Trophoblast cell (in vitro differentiated cells and primary cell): Measurements from ENCODE around the gene PDCD2L.
A peak's percentile ranks its signal among the peaks of the same experiment; 100 is the strongest.
"Not testable (repeated sequence)": the region's sequence is repeated elsewhere in the genome, so short reads cannot be mapped to it uniquely, and the experiment has no call there.

Experiments used
- DNase-seq, 2 donors: peaks; one replicate each; pipeline ENCODE4 v3.0.0-alpha.2; 2016
- H2AFZ ChIP-seq: 2 replicates; pipeline ENCODE4 v1.6.1; 2013; ENCODE audit warnings: low read length, moderate library complexity, mild to moderate bottlenecking; ENCODE audit not compliant: insufficient read depth, poor library complexity
- H2AK5ac ChIP-seq: 2 replicates; pipeline ENCODE4 v1.6.1; 2013; ENCODE audit warnings: mild to moderate bottlenecking, low read length
- H2BK120ac ChIP-seq: 2 replicates; pipeline ENCODE4 v1.6.1; 2013; ENCODE audit warnings: low read length, mild to moderate bottlenecking, moderate library complexity; ENCODE audit not compliant: insufficient read depth, poor library complexity
- H2BK12ac ChIP-seq: 2 replicates; pipeline ENCODE4 v1.6.1; 2013; ENCODE audit warnings: mild to moderate bottlenecking, low read length, moderate library complexity
- H2BK5ac ChIP-seq: 2 replicates; pipeline ENCODE4 v1.6.1; 2013; ENCODE audit warnings: low read length, low read depth, moderate library complexity, mild to moderate bottlenecking; ENCODE audit not compliant: poor library complexity
- H3K14ac ChIP-seq: 2 replicates; pipeline ENCODE4 v1.6.1; 2013; ENCODE audit warnings: mild to moderate bottlenecking, low read length
- H3K18ac ChIP-seq: 2 replicates; pipeline ENCODE4 v1.6.1; 2013; ENCODE audit warnings: mild to moderate bottlenecking, low read length
- H3K23ac ChIP-seq: 2 replicates; pipeline ENCODE4 v1.6.1; 2013; ENCODE audit warnings: low read length
- H3K27ac ChIP-seq: 2 replicates; pipeline ENCODE4 v1.5.1; 2013; ENCODE audit warnings: low read depth, mild to moderate bottlenecking, inconsistent platforms, low read length, moderate library complexity
- H3K27me3 ChIP-seq: 2 replicates; pipeline ENCODE4 v1.6.1; 2013; ENCODE audit warnings: inconsistent platforms, mild to moderate bottlenecking, low read length, moderate library complexity; ENCODE audit not compliant: insufficient read depth
- H3K36me3 ChIP-seq, 2 experiments: 1 replicate in 1 of 2; 2 replicates in 1 of 2; pipeline ENCODE4 v1.6.1; 2013; ENCODE audit warnings: low read length in 2 of 2, mild to moderate bottlenecking in 2 of 2, moderate library complexity in 1 of 2; ENCODE audit not compliant: insufficient read depth in 2 of 2, control insufficient read depth in 1 of 2
- H3K4ac ChIP-seq: 2 replicates; pipeline ENCODE4 v1.6.1; 2013; ENCODE audit warnings: low read depth, mild to moderate bottlenecking, low read length, moderate library complexity
- H3K4me1 ChIP-seq, 2 experiments: 1 replicate in 1 of 2; 2 replicates in 1 of 2; pipeline ENCODE4 v1.6.1; 2013; ENCODE audit warnings: low read length in 2 of 2, mild to moderate bottlenecking in 2 of 2, moderate library complexity in 1 of 2; ENCODE audit not compliant: insufficient read depth in 2 of 2, control insufficient read depth in 1 of 2
- H3K4me2 ChIP-seq: 2 replicates; pipeline ENCODE4 v1.6.1; 2013; ENCODE audit warnings: inconsistent platforms, mild to moderate bottlenecking, low read length, moderate library complexity
- H3K4me3 ChIP-seq: 2 replicates; pipeline ENCODE4 v1.5.1; 2013; ENCODE audit warnings: mild to moderate bottlenecking, low read depth, low read length, inconsistent platforms
- H3K79me1 ChIP-seq: one replicate; pipeline ENCODE4 v1.6.1; 2013; ENCODE audit warnings: low read length
- H3K79me2 ChIP-seq: 2 replicates; pipeline ENCODE4 v1.6.1; 2013; ENCODE audit warnings: low read length, mild to moderate bottlenecking; ENCODE audit not compliant: control insufficient read depth, insufficient read depth, poor library complexity
- H3K9ac ChIP-seq: 2 replicates; pipeline ENCODE4 v1.6.1; 2013; ENCODE audit warnings: mild to moderate bottlenecking, low read length
- H3K9me3 ChIP-seq: 2 replicates; pipeline ENCODE4 v1.6.1; 2013; ENCODE audit warnings: low read depth, mild to moderate bottlenecking, control low read depth, inconsistent platforms, low read length; ENCODE audit not compliant: insufficient read depth
- H4K12ac ChIP-seq: 2 replicates; pipeline ENCODE4 v1.6.1; 2013; ENCODE audit warnings: low read depth, mild to moderate bottlenecking, low read length, moderate library complexity
- H4K8ac ChIP-seq: 2 replicates; pipeline ENCODE4 v1.6.1; 2013; ENCODE audit warnings: low read depth, mild to moderate bottlenecking, low read length, moderate library complexity
- H4K91ac ChIP-seq: one replicate; pipeline ENCODE4 v1.6.1; 2013; ENCODE audit warnings: low read depth, mild to moderate bottlenecking, low read length, moderate library complexity
- WGBS: extraction: QIAGEN DNeasy Blood & Tissue Kit; methylation state at CpG from one replicate; pipeline ENCODE4 v1.1.7; 2013; ENCODE audit warnings: missing lambda C conversion rate; ENCODE audit not compliant: insufficient read length, insufficient coverage; ENCODE audit errors: extremely low coverage; 5-methylcytosine and 5-hydroxymethylcytosine counted together

The PDCD2L gene

GRCh38 chr19:34369166-34369565, 35.0 kb upstream of the PDCD2L start:
- H3K4ac ChIP-seq, H3K79me2 ChIP-seq, H3K4me2 ChIP-seq, H3K18ac ChIP-seq, H2BK5ac ChIP-seq, H2AK5ac ChIP-seq, H3K23ac ChIP-seq, H3K27ac ChIP-seq, H4K91ac ChIP-seq, H3K9ac ChIP-seq, H4K8ac ChIP-seq, H3K79me1 ChIP-seq, H2AFZ ChIP-seq, H3K27me3 ChIP-seq, H4K12ac ChIP-seq, H2BK12ac ChIP-seq, H3K4me3 ChIP-seq, H3K14ac ChIP-seq, H2BK120ac ChIP-seq, H3K9me3 ChIP-seq: not testable (repeated sequence)
- H3K36me3 ChIP-seq = peaks cover 22% of the 10 kb centered on the region in 2 experiments
- DNase-seq = peak; percentile 43 to 64
- H3K4me1 ChIP-seq = peaks cover 10 to 11% of the 10 kb centered on the region in 2 experiments
- WGBS = no CpG with 5 or more reads among the region's 10 CpGs

- H3K4me3 ChIP-seq = no peak overlapping the region
- no peak overlapping the region for H3K14ac ChIP-seq
- no peak overlapping the region for H2AFZ ChIP-seq
- peaks cover 22% of the 10 kb centered on the region in 2 experiments for H3K36me3 ChIP-seq
- H3K18ac ChIP-seq = no peak overlapping the region
- H3K27ac ChIP-seq = no peak overlapping the region
- H2BK120ac ChIP-seq = no peak overlapping the region
- H4K8ac ChIP-seq = no peak overlapping the region
- no peak overlapping the region for H4K12ac ChIP-seq
- no peaks in the 10 kb centered on the region for H3K27me3 ChIP-seq
- peaks cover 7% of the 10 kb centered on the region for H3K79me2 ChIP-seq
- H3K9ac ChIP-seq = no peak overlapping the region
- H3K4me2 ChIP-seq = no peak overlapping the region
- no peak overlapping the region for H2BK12ac ChIP-seq
- no peak overlapping the region for H2BK5ac ChIP-seq
- no peak overlapping the region for H2AK5ac ChIP-seq
- H4K91ac ChIP-seq = no peak overlapping the region
- DNase-seq = no peak
- no peak overlapping the region for H3K4ac ChIP-seq
- no CpG with 5 or more reads among the region's 8 CpGs for WGBS
- peaks cover 10 to 11% of the 10 kb centered on the region in 2 experiments for H3K4me1 ChIP-seq
- H3K23ac ChIP-seq = no peak overlapping the region
- peaks cover 3% of the 10 kb centered on the region for H3K79me1 ChIP-seq
- no peaks in the 10 kb centered on the region for H3K9me3 ChIP-seq
Measured at GRCh38 chr19:34370117-34370516, 34.1 kb upstream of the PDCD2L start.

- no CpG with 5 or more reads among the region's 4 CpGs for WGBS
- Histone ChIP-seq H2BK5ac (no peak overlapping the region), H3K27ac (no peak overlapping the region), H3K23ac (no peak overlapping the region), H3K4me3 (no peak overlapping the region), H3K4ac (no peak overlapping the region), H3K27me3 (no peaks in the 10 kb centered on the region), H4K8ac (no peak overlapping the region), H3K18ac (no peak overlapping the region), H2AK5ac (no peak overlapping the region), H3K4me1 (peaks cover 7% of the 10 kb centered on the region in 2 experiments), H3K36me3 (peaks cover 22 to 24% of the 10 kb centered on the region in 2 experiments), H3K79me1 (no peaks in the 10 kb centered on the region), H2AFZ (no peak overlapping the region), H3K14ac (no peak overlapping the region), H3K9me3 (no peaks in the 10 kb centered on the region), H2BK120ac (no peak overlapping the region), H2BK12ac (no peak overlapping the region), H4K91ac (no peak overlapping the region), H4K12ac (no peak overlapping the region), H3K9ac (no peak overlapping the region), H3K79me2 (no peaks in the 10 kb centered on the region), H3K4me2 (no peak overlapping the region)
- no peak for DNase-seq
Measured at GRCh38 chr19:34370983-34371382, 33.2 kb upstream of the PDCD2L start.

DNA sequence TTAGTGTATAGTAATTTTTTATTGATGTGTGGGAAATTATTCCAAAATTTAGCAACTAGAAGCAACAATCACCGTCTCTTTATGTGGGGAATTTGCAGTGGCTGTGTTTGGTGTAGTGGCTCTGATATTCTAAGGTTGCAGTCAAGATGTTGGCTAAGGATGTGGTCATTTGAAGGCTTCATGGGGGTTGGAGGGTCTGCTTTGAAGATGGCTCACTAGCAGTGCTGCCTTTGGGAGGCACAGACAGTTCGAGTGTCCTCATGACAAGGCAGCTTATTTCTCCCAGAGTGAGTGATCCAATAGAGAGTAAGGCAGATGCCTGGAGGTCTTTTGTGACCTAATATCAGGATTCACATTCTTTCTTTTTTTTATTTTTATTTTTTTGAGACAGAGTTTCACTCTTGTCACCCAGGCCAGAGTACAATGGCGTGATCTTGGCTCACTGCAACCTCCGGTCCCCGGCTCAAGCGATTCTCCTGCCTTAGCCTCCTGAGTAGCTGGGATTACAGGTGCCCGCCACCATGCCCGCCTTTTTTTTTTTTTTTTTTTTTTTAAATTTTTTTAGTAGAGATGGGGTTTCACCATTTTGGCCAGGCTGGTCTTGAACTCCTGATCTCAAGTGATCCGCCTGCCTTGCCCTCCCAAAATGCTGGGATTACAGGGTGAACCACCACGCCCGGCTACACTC, 30.5 kb upstream of the PDCD2L start:
- H3K9me3 ChIP-seq = peaks cover 1% of the 10 kb centered on the region
- no peak overlapping the region for H3K9ac ChIP-seq
- H3K36me3 ChIP-seq = peaks cover 27% of the 10 kb centered on the region in 2 experiments
- H2AK5ac ChIP-seq = no peak overlapping the region
- no peak overlapping the region for H3K14ac ChIP-seq
- peaks cover 0 to 2% of the 10 kb centered on the region in 2 experiments for H3K4me1 ChIP-seq
- H3K27me3 ChIP-seq = no peaks in the 10 kb centered on the region
- no peak for DNase-seq
- H3K18ac ChIP-seq = no peak overlapping the region
- H4K91ac ChIP-seq = no peak overlapping the region
- H3K79me2 ChIP-seq = no peaks in the 10 kb centered on the region
- no peak overlapping the region for H2BK120ac ChIP-seq
- H3K4ac ChIP-seq = no peak overlapping the region
- no peak overlapping the region for H2BK12ac ChIP-seq
- WGBS = no CpG with 5 or more reads among the region's 11 CpGs
- H2BK5ac ChIP-seq = no peak overlapping the region
- no peak overlapping the region for H3K4me2 ChIP-seq
- no peaks in the 10 kb centered on the region for H3K79me1 ChIP-seq
- no peak overlapping the region for H3K23ac ChIP-seq
- H2AFZ ChIP-seq = no peak overlapping the region
- no peak overlapping the region for H3K4me3 ChIP-seq
- H4K8ac ChIP-seq = no peak overlapping the region
- H4K12ac ChIP-seq = no peak overlapping the region
- H3K27ac ChIP-seq = no peak overlapping the region
